HepG2 (cell line): ENCODE measurements around the gene PCNT. TPM values are rescaled to one million over a fixed set of nuclear protein-coding genes. Genes with fewer than 3 reads are reported as not detected.

Source experiments
- ATAC-seq: fragments of 200-7000 bp; cut with Tn5 transposase; 3 replicates; pipeline ENCODE4 v1.9.1; 2020; ENCODE audit warnings: mild to moderate bottlenecking, moderate library complexity
- BruUV-seq: library from RNA; stranded (reverse); fragments of 400-500 nt; replicated peaks from 2 replicates; lab custom pipeline; 2021; lab: Mats Ljungman, UMichigan
- CTCF ChIA-PET: fragments of 300-600 bp; formaldehyde crosslinking; extraction: SDS; loops from one replicate; lab custom pipeline; 2021; ENCODE audit warnings: low total read pairs, inconsistent platforms, low intra/inter-chr PET ratio; lab: Yijun Ruan, JAX
- POLR2A ChIA-PET: fragments of 350-600 bp; sonication (Branson Sonifier 250); formaldehyde crosslinking; loops from one replicate; lab custom pipeline; 2020; ENCODE audit warnings: antibody characterized with exemption, inconsistent platforms; lab: Yijun Ruan, JAX
- DNase-seq: peaks from one replicate; pipeline ENCODE4 v3.0.0-alpha.2; 2015; ENCODE audit warnings: low spot score
- FAIRE-seq: peaks from 3 replicates; lab custom pipeline; 2011; peaks lifted over from hg19 to GRCh38; lab: Jason Lieb, UNC
- H2AFZ ChIP-seq: one replicate; pipeline ENCODE4 v1.6.1; 2011; ENCODE audit warnings: low read length, inconsistent platforms
- H3K27ac ChIP-seq: fragments of 300-600 bp; 3 replicates; pipeline ENCODE4 v1.8.0; 2011; ENCODE audit warnings: mixed run types, mild to moderate bottlenecking, mixed read lengths, low read length, inconsistent platforms; ENCODE audit not compliant: insufficient read depth; ENCODE audit errors: extremely low read length
- H3K27me3 ChIP-seq, 2 experiments: fragments of 200-600 bp in 1 of 2; 2 replicates in 1 of 2; 3 replicates in 1 of 2; pipeline versions ENCODE4 v1.6.0 to v1.8.0; 2011; ENCODE audit warnings: low read length in 2 of 2, mild to moderate bottlenecking in 2 of 2, moderate library complexity in 2 of 2, inconsistent platforms in 1 of 2; ENCODE audit not compliant: insufficient read depth in 2 of 2, control insufficient read depth in 1 of 2
- H3K36me3 ChIP-seq, 2 experiments: fragments of 200-600 bp in 1 of 2; replicated peaks in 1 of 2; 2 replicates in 1 of 2; 3 replicates in 1 of 2; pipeline versions ENCODE4 v1.5.1 to v1.8.0; 2011; ENCODE audit warnings: low read length in 2 of 2, inconsistent platforms in 1 of 2; ENCODE audit not compliant: insufficient read depth in 2 of 2, control insufficient read depth in 1 of 2
- H3K4me1 ChIP-seq: 2 replicates; pipeline ENCODE4 v1.5.1; 2012; ENCODE audit warnings: low read length, inconsistent platforms; ENCODE audit not compliant: insufficient read depth
- H3K4me2 ChIP-seq: 2 replicates; pipeline ENCODE4 v1.6.0; 2011; ENCODE audit warnings: low read depth, low read length, inconsistent platforms
- H3K4me3 ChIP-seq, 3 experiments: fragments of 200-600 bp in 1 of 3; sonication (generic), shearing (Covaris generic) in 1 of 3; replicated peaks in 1 of 3; 2 replicates each; pipeline ENCODE4 v1.5.1; 2011 to 2016; ENCODE audit warnings: low read length in 3 of 3, inconsistent platforms in 2 of 3, low read depth in 2 of 3, mild to moderate bottlenecking in 2 of 3, control low read depth in 1 of 3, mixed read lengths in 1 of 3; ENCODE audit not compliant: insufficient read depth in 1 of 3
- H3K79me2 ChIP-seq: one replicate; pipeline ENCODE4 v1.6.1; 2011; ENCODE audit warnings: low read length, inconsistent platforms; ENCODE audit not compliant: insufficient read depth
- H3K9ac ChIP-seq: 2 replicates; pipeline ENCODE4 v1.6.0; 2011; ENCODE audit warnings: mild to moderate bottlenecking, low read depth, low read length, inconsistent platforms; ENCODE audit not compliant: insufficient read depth
- H3K9me3 ChIP-seq: 2 replicates; pipeline ENCODE4 v1.5.1; 2012; ENCODE audit warnings: mild to moderate bottlenecking, low read length
- H4K20me1 ChIP-seq: 2 replicates; pipeline ENCODE4 v1.6.0; 2011; ENCODE audit warnings: inconsistent platforms, mild to moderate bottlenecking, low read length, moderate library complexity; ENCODE audit not compliant: insufficient read depth
- NFE2L1 ChIP-seq: sonication (generic); formaldehyde crosslinking; IDR thresholded peaks from 2 replicates; pipeline ENCODE4 v1.4.0; 2020; ENCODE audit warnings: missing genetic modification reagents, mild to moderate bottlenecking, borderline replicate concordance
- SMC3 ChIP-seq: IDR thresholded peaks from 2 replicates; pipeline ENCODE4 v1.6.1; 2011; ENCODE audit warnings: low read length, improper control_type of control experiment
- TCF7 ChIP-seq: sonication (generic); IDR thresholded peaks from 2 replicates; pipeline ENCODE4 v1.6.1; 2016; ENCODE audit warnings: antibody characterized with exemption, low read depth
- ZBTB2 ChIP-seq: sonication (generic); formaldehyde crosslinking; IDR thresholded peaks from 2 replicates; pipeline ENCODE4 v1.8.0; 2022; ENCODE audit warnings: low read depth, missing genetic modification reagents
- ZBTB3 ChIP-seq: sonication (generic); formaldehyde crosslinking; IDR thresholded peaks from 2 replicates; pipeline ENCODE4 v1.4.0; 2020; ENCODE audit warnings: low read depth, mild to moderate bottlenecking, moderate library complexity, missing genetic modification reagents, borderline replicate concordance
- ZNF263 ChIP-seq: sonication (generic); formaldehyde crosslinking; IDR thresholded peaks from 2 replicates; pipeline ENCODE4 v1.4.0; 2020; ENCODE audit warnings: missing genetic modification reagents
- ZNF280B ChIP-seq: sonication (generic); formaldehyde crosslinking; IDR thresholded peaks from 2 replicates; pipeline ENCODE4 v1.5.0; 2020; ENCODE audit warnings: missing genetic modification reagents, mild to moderate bottlenecking, borderline replicate concordance
- WGBS: methylation state at CpG from one replicate; pipeline ENCODE4 v1.1.6; 2017; ENCODE audit warnings: low lambda C conversion rate; 5-methylcytosine and 5-hydroxymethylcytosine counted together
- in situ Hi-C: cut with HindIII; loops from 2 replicates; pipeline ENCODE4 v1.10.0; 2017; ENCODE audit warnings: low pct_unique_long_range_greater_than_20kb; ENCODE audit not compliant: extremely low pct_ligation_motif_present
- intact Hi-C: fragments of 100-400 bp; cut with micrococcal nuclease; formaldehyde crosslinking; loops from one replicate; pipeline ENCODE4 v1.10.0; 2022; ENCODE audit not compliant: unreplicated experiment
- polyA plus RNA-seq, 8 experiments: library from polyadenylated mRNA; depleted of rRNA in 3 of 8; stranded (reverse) in 7 of 8; unstranded in 1 of 8; fragments of >200 nt; fragmentation: Illumina TruSeq in 4 of 8; extraction: Trizol in 4 of 8; gene quantifications; 2 replicates each; pipeline versions ENCODE4 v1.2.1 to v1.2.3, GENCODE V29; 2011 to 2016; ENCODE audit warnings: low read depth in 4 of 8, missing spikeins in 1 of 8, mixed read lengths in 1 of 8; ENCODE audit not compliant: insufficient read depth in 1 of 8
- total RNA-seq, 5 experiments: library from RNA; depleted of rRNA; stranded (reverse); fragments of >200 nt; fragmentation: Illumina TruSeq; extraction: Trizol; gene quantifications; 2 replicates each; pipeline ENCODE4 v1.2.3, GENCODE V29; 2016; ENCODE audit warnings: low read depth in 1 of 5

The PCNT gene
- total and polyA plus RNA-seq, 2 of the 13 experiments (the other 11 are each of a cell fraction or from before 2014, with no cell fraction given) = 5.6 to 12.4 TPM

- TF ChIP-seq NFE2L1 (no peak), ZNF280B (CRISPR knock-in tag) (no peak), TCF7 (no peak), ZBTB2 (CRISPR knock-in tag) (no peak), SMC3 (no peak), ZBTB3 (CRISPR knock-in tag) (no peak), ZNF263 (CRISPR knock-in tag) (no peak)
- ChIA-PET POLR2A (interaction anchor here (0.5 kb wide), 1 partner anchor 11 kb away, joined by 3 read pairs; no protein-coding TSS in a partner anchor), CTCF (no interaction called here)
- WGBS = 100% methylated on average over 2 of the region's 2 CpGs
- BruUV-seq = no TSS peak
- DNase-seq (no peak), FAIRE-seq (no peak), ATAC-seq (no peak)
- Histone ChIP-seq H3K27ac (no peak overlapping the region), H3K79me2 (no peaks in the 10 kb centered on the region), H3K4me1 (no peaks in the 10 kb centered on the region), H3K9me3 (no peaks in the 10 kb centered on the region), H3K9ac (no peak overlapping the region), H2AFZ (no peak overlapping the region), H3K4me3 (no peak overlapping the region), H3K4me2 (no peak overlapping the region), H4K20me1 (no peaks in the 10 kb centered on the region), H3K27me3 (no peaks in the 10 kb centered on the region), H3K36me3 (peaks cover 0 to 10% of the 10 kb centered on the region in 2 experiments; a peak in 2 of 5 replicates)
- intact Hi-C loops = no loop called here
- in situ Hi-C loops = no loop called here
These were observed 16.3 kb upstream of the PCNT start for GRCh38 chr21:46307625-46308024.
